H9 (cell line): ENCODE measurements around the gene RPS8. TPM values are rescaled to one million over a fixed set of nuclear protein-coding genes. Genes with fewer than 3 reads are reported as not detected.

ENCODE experiments used
- DNase-seq: peaks from one replicate; pipeline ENCODE4 v3.0.0-alpha.2; 2017
- H2AFZ ChIP-seq: one replicate; pipeline ENCODE4 v1.6.1; 2013; ENCODE audit warnings: mild to moderate bottlenecking, low read length, control low read depth, moderate library complexity
- H2AK5ac ChIP-seq: 2 replicates; pipeline ENCODE4 v1.6.1; 2013; ENCODE audit warnings: low read length, control low read depth, mixed read lengths; ENCODE audit not compliant: insufficient read length
- H2BK120ac ChIP-seq: one replicate; pipeline ENCODE4 v1.6.1; 2013; ENCODE audit warnings: low read depth, mild to moderate bottlenecking, low read length, control low read depth, inconsistent platforms; ENCODE audit not compliant: poor library complexity, severe bottlenecking
- H2BK12ac ChIP-seq: 2 replicates; pipeline ENCODE4 v1.6.1; 2013; ENCODE audit warnings: low read length, control low read depth, mixed read lengths, low read depth; ENCODE audit not compliant: insufficient read length
- H2BK15ac ChIP-seq: 2 replicates; pipeline ENCODE4 v1.6.1; 2013; ENCODE audit warnings: low read depth, low read length, control low read depth
- H2BK20ac ChIP-seq: one replicate; pipeline ENCODE4 v1.6.1; 2013; ENCODE audit warnings: low read depth, mild to moderate bottlenecking, low read length, control low read depth, inconsistent platforms; ENCODE audit not compliant: poor library complexity, severe bottlenecking
- H2BK5ac ChIP-seq: 2 replicates; pipeline ENCODE4 v1.6.1; 2013; ENCODE audit warnings: low read length, control low read depth, mixed read lengths; ENCODE audit not compliant: insufficient read length
- H3K14ac ChIP-seq: 2 replicates; pipeline ENCODE4 v1.6.1; 2013; ENCODE audit warnings: low read length, control low read depth; ENCODE audit not compliant: insufficient read depth
- H3K18ac ChIP-seq: 2 replicates; pipeline ENCODE4 v1.6.1; 2013; ENCODE audit warnings: low read depth, mild to moderate bottlenecking, mixed read lengths, low read length, control low read depth; ENCODE audit not compliant: insufficient read length
- H3K23ac ChIP-seq: 2 replicates; pipeline ENCODE4 v1.6.1; 2013; ENCODE audit warnings: low read length, control low read depth, mixed read lengths, low read depth; ENCODE audit not compliant: insufficient read length
- H3K23me2 ChIP-seq: 2 replicates; pipeline ENCODE4 v1.6.1; 2013; ENCODE audit warnings: low read depth, mild to moderate bottlenecking, mixed read lengths, low read length, control low read depth; ENCODE audit not compliant: insufficient read length, poor library complexity, severe bottlenecking
- H3K27ac ChIP-seq: 2 replicates; pipeline ENCODE4 v1.5.1; 2013; ENCODE audit warnings: low read length, control low read depth, mixed read lengths, low read depth; ENCODE audit not compliant: insufficient read length
- H3K27me3 ChIP-seq: 2 replicates; pipeline ENCODE4 v1.6.1; 2013; ENCODE audit warnings: low read length, control low read depth, inconsistent platforms; ENCODE audit not compliant: insufficient read depth
- H3K4ac ChIP-seq: 2 replicates; pipeline ENCODE4 v1.6.1; 2013; ENCODE audit warnings: low read depth, mild to moderate bottlenecking, control low read depth, inconsistent platforms, low read length, moderate library complexity
- H3K4me1 ChIP-seq: 2 replicates; pipeline ENCODE4 v1.6.1; 2013; ENCODE audit warnings: low read length, control low read depth, inconsistent platforms; ENCODE audit not compliant: insufficient read depth
- H3K4me2 ChIP-seq: 2 replicates; pipeline ENCODE4 v1.6.1; 2013; ENCODE audit warnings: low read length, control low read depth, mixed read lengths; ENCODE audit not compliant: insufficient read length, insufficient read depth
- H3K56ac ChIP-seq: 2 replicates; pipeline ENCODE4 v1.6.1; 2013; ENCODE audit warnings: low read depth, mild to moderate bottlenecking, mixed read lengths, low read length, control low read depth; ENCODE audit not compliant: insufficient read length
- H3K79me1 ChIP-seq: 2 replicates; pipeline ENCODE4 v1.6.1; 2013; ENCODE audit warnings: low read depth, mild to moderate bottlenecking, moderate library complexity, low read length, control low read depth, inconsistent platforms; ENCODE audit not compliant: insufficient read depth, poor library complexity, severe bottlenecking
- H3K79me2 ChIP-seq: 2 replicates; pipeline ENCODE4 v1.6.1; 2013; ENCODE audit warnings: low read length, control low read depth, inconsistent platforms; ENCODE audit not compliant: insufficient read depth
- H3K9ac ChIP-seq: 2 replicates; pipeline ENCODE4 v1.6.1; 2013; ENCODE audit warnings: low read length, control low read depth, mixed read lengths; ENCODE audit not compliant: insufficient read length; ENCODE audit errors: extremely low read depth
- H3K9me3 ChIP-seq: one replicate; pipeline ENCODE4 v1.6.1; 2013; ENCODE audit warnings: low read depth, low read length, inconsistent platforms; ENCODE audit not compliant: control insufficient read depth
- H3T11ph ChIP-seq: one replicate; pipeline ENCODE4 v1.6.1; 2013; ENCODE audit warnings: mild to moderate bottlenecking, low read length, control low read depth, inconsistent platforms
- H4K20me1 ChIP-seq: one replicate; pipeline ENCODE4 v1.6.1; 2013; ENCODE audit not compliant: control insufficient read depth, insufficient read length, insufficient read depth
- H4K5ac ChIP-seq: 2 replicates; pipeline ENCODE4 v1.6.1; 2013; ENCODE audit warnings: low read depth, mild to moderate bottlenecking, mixed read lengths, low read length, control low read depth; ENCODE audit not compliant: insufficient read length
- H4K8ac ChIP-seq: replicated peaks from 2 replicates; pipeline ENCODE4 v1.6.1; 2013; ENCODE audit warnings: low read length, control low read depth, mixed read lengths, low read depth; ENCODE audit not compliant: insufficient read length
- H4K91ac ChIP-seq: 2 replicates; pipeline ENCODE4 v1.6.1; 2013; ENCODE audit warnings: low read depth, mild to moderate bottlenecking, moderate library complexity, mixed read lengths, low read length, control low read depth; ENCODE audit not compliant: insufficient read length
- H3K27ac Mint-ChIP-seq, 3 experiments: 2 replicates in 2 of 3; 3 replicates in 1 of 3; pipeline ENCODE4 v1.8.0; 2020 to 2021; ENCODE audit warnings: mixed read lengths in 3 of 3, mild to moderate bottlenecking in 1 of 3, moderate library complexity in 1 of 3
- H3K27me3 Mint-ChIP-seq: 2 replicates; pipeline ENCODE4 v1.8.0; 2021; ENCODE audit warnings: low read depth, mild to moderate bottlenecking, moderate library complexity, mixed read lengths
- H3K36me3 Mint-ChIP-seq, 3 experiments: 2 replicates in 2 of 3; 3 replicates in 1 of 3; pipeline ENCODE4 v1.8.0; 2020 to 2021; ENCODE audit warnings: low read depth in 3 of 3, mixed read lengths in 3 of 3; ENCODE audit not compliant: insufficient read depth in 1 of 3
- H3K4me1 Mint-ChIP-seq, 2 experiments: 2 replicates each; pipeline ENCODE4 v1.8.0; 2020; ENCODE audit warnings: mixed read lengths in 2 of 2
- H3K4me3 Mint-ChIP-seq, 2 experiments: 2 replicates in 1 of 2; 3 replicates in 1 of 2; pipeline ENCODE4 v1.8.0; 2020 to 2021; ENCODE audit warnings: mild to moderate bottlenecking in 2 of 2, mixed read lengths in 2 of 2, moderate library complexity in 1 of 2
- H3K9me3 Mint-ChIP-seq, 2 experiments: 2 replicates in 1 of 2; 3 replicates in 1 of 2; pipeline ENCODE4 v1.8.0; 2020; ENCODE audit warnings: mild to moderate bottlenecking in 2 of 2, mixed read lengths in 2 of 2, moderate library complexity in 1 of 2
- CTCF ChIP-seq: fragments of 200-600 bp; sonication (generic); conservative IDR thresholded peaks from 3 replicates; pipeline ENCODE4 v1.8.0; 2021; ENCODE audit warnings: antibody characterized with exemption, mild to moderate bottlenecking
- WGBS: extraction: QIAGEN DNeasy Blood & Tissue Kit; methylation state at CpG from one replicate; pipeline ENCODE4 v1.1.7; 2013; ENCODE audit warnings: missing lambda C conversion rate, low lambda C conversion rate, mixed read lengths; ENCODE audit not compliant: insufficient read length; ENCODE audit errors: extremely low coverage; 5-methylcytosine and 5-hydroxymethylcytosine counted together
- total RNA-seq: library from RNA; stranded (reverse); gene quantifications from 2 replicates; pipeline ENCODE4 v1.2.1, GENCODE V29; 2021

The RPS8 gene
- total RNA-seq, 1 experiment from 2014 or later: 2,591 TPM

- Histone ChIP-seq H3K4me1 (no peaks in the 10 kb centered on the region), H2BK12ac (no peak overlapping the region), H3K56ac (no peak overlapping the region), H4K8ac (no peak overlapping the region), H4K5ac (no peak overlapping the region), H3K23ac (no peak overlapping the region), H3K4me2 (peak overlapping the region; percentile 51), H3K79me2 (no peaks in the 10 kb centered on the region), H2BK15ac (no peak overlapping the region), H2BK120ac (no peak overlapping the region), H4K20me1 (no peaks in the 10 kb centered on the region), H3K14ac (peak overlapping the region; percentile 59), H3K27ac (no peak overlapping the region), H4K91ac (no peak overlapping the region), H2BK20ac (no peak overlapping the region), H2BK5ac (no peak overlapping the region), H2AK5ac (no peak overlapping the region), H3K9ac (no peak overlapping the region), H2AFZ (no peak overlapping the region), H3K27me3 (no peaks in the 10 kb centered on the region), H3K18ac (peak overlapping the region; percentile 1), H3K9me3 (no peaks in the 10 kb centered on the region), H3K23me2 (peaks cover 9% of the 10 kb centered on the region), H3K79me1 (no peaks in the 10 kb centered on the region), H3K4ac (no peak overlapping the region), H3T11ph (no peak overlapping the region)
- Mint-ChIP-seq H3K9me3 (no peaks in the 10 kb centered on the region; a peak in 1 of 5 replicates), H3K36me3 (peaks cover 0 to 6% (median 0%) of the 10 kb centered on the region in 3 experiments; a peak in 3 of 7 replicates), H3K4me3 (peak overlapping the region; percentile 56 to 76), H3K4me1 (peaks cover 29 to 39% of the 10 kb centered on the region in 2 experiments), H3K27me3 (peaks cover 12% of the 10 kb centered on the region), H3K27ac (no peak overlapping the region; a peak in 1 of 7 replicates)
- DNase-seq: no peak
- TF ChIP-seq CTCF: no peak
- WGBS: no CpG with 5 or more reads among the region's 9 CpGs
Observed at GRCh38 chr1:44786841-44787426, 11.6 kb downstream of the RPS8 start.
